ENCODE results near the gene LYPD5.

DNA sequence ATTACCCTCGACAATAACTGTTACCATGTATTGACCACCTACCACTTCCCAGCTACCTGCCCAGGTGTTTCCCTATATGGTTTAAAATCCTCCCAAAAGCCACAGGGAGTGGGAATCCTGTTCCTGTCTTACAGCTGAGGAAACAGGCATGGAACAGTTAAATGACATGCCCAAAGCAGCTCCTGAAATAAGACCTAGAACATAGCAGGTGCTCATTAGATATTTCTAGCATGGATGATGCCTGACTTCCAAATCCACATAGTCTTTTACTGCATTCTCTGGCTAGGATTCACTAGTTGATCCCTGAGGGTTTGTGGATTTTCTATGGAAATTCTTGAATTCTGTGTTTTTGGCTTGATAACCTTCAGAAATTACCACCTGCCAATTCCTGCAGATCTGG is 34.4 kb downstream of the LYPD5 start:
- no peak for TF ChIP-seq POLR2A (IDR thresholded peaks at IDR 0.05)
- TF ChIP-seq, protein P1, sequence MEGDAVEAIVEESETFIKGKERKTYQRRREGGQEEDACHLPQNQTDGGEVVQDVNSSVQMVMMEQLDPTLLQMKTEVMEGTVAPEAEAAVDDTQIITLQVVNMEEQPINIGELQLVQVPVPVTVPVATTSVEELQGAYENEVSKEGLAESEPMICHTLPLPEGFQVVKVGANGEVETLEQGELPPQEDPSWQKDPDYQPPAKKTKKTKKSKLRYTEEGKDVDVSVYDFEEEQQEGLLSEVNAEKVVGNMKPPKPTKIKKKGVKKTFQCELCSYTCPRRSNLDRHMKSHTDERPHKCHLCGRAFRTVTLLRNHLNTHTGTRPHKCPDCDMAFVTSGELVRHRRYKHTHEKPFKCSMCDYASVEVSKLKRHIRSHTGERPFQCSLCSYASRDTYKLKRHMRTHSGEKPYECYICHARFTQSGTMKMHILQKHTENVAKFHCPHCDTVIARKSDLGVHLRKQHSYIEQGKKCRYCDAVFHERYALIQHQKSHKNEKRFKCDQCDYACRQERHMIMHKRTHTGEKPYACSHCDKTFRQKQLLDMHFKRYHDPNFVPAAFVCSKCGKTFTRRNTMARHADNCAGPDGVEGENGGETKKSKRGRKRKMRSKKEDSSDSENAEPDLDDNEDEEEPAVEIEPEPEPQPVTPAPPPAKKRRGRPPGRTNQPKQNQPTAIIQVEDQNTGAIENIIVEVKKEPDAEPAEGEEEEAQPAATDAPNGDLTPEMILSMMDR (IDR thresholded peaks at IDR 0.05), result no peak
